ENCODE data around the gene ZAP70. TPM values are rescaled to one million over a fixed set of nuclear protein-coding genes. Genes with fewer than 3 reads are reported as not detected.

Gene ZAP70
- total and polyA plus RNA-seq, 2 donors (not counting 3 experiments of a cell fraction or from before 2014, with no cell fraction given): 0.14 TPM; not detected in 1

GRCh38 chr2:97724946-97725688 lies 11.7 kb downstream of the ZAP70 start:
- H4K20me1 ChIP-seq (replicated peaks; ENCODE audit: control insufficient read depth, extremely low read depth, insufficient read depth, low read length): no peaks in the 10 kb centered on the region
- H3K4me1 ChIP-seq (ENCODE audit: control insufficient read depth, extremely low read depth, insufficient read depth, low read length): no peaks in the 10 kb centered on the region
- intact Hi-C loops (cut with micrococcal nuclease) (no loop called here), dilution Hi-C loops (cut with MboI; ENCODE audit: extremely low pct_ligation_motif_present, low sequenced_read_pairs) (no loop called here)
- no peak overlapping the region for H2AFZ ChIP-seq (ENCODE audit: low read depth, low read length)
- DNase-seq (ENCODE audit: low read depth, low spot score) (no peak), FAIRE-seq (no peak)
- ChIA-PET CTCF (no interaction called here), POLR2A (no interaction called here)
- no peaks in the 10 kb centered on the region for H3K9me1 ChIP-seq (replicated peaks; ENCODE audit: control insufficient read depth, extremely low read depth, insufficient read depth, low read length)
- no TSS peak for BruUV-seq (replicated peaks)
- H3K79me2 ChIP-seq (ENCODE audit: control insufficient read depth, insufficient read depth, low read length): no peaks in the 10 kb centered on the region
- no peak overlapping the region for H3K4me3 ChIP-seq (replicated peaks in 1 of 3; ENCODE audit: insufficient read depth in 1 of 3, low read depth in 1 of 3, low read length in 3 of 3)
- no peak overlapping the region for H3K4me2 ChIP-seq (ENCODE audit: insufficient read depth, low read length)
- no peak overlapping the region for H3K9ac ChIP-seq (replicated peaks; ENCODE audit: extremely low read depth, insufficient read depth, low read length)
- H3K9me3 ChIP-seq (replicated peaks; ENCODE audit: control insufficient read depth, insufficient read depth, low read length): no peaks in the 10 kb centered on the region
- no peaks in the 10 kb centered on the region for H3K27me3 ChIP-seq (ENCODE audit: control insufficient read depth in 2 of 2, insufficient read depth in 2 of 2, low read length in 2 of 2)
- no peak overlapping the region for H3K27ac ChIP-seq (ENCODE audit: insufficient read depth, low read depth, low read length)
- no peaks in the 10 kb centered on the region for H3K36me3 ChIP-seq (ENCODE audit: control insufficient read depth in 2 of 2, extremely low read depth in 1 of 2, insufficient read depth in 2 of 2, low read length in 2 of 2)
- TF ChIP-seq JUN (IDR thresholded peaks at IDR 0.05; ENCODE audit: borderline replicate concordance, insufficient read depth, insufficient read length, low read depth) (no peak), FOS (IDR thresholded peaks at IDR 0.05; ENCODE audit: borderline replicate concordance, insufficient read depth, low read length) (no peak), CTCF (IDR thresholded peaks at IDR 0.05; ENCODE audit: extremely low read depth in 1 of 2, insufficient read depth in 1 of 2, low read depth in 1 of 2, low read length in 2 of 2) (no peak), GATA2 (IDR thresholded peaks at IDR 0.05; ENCODE audit: insufficient read depth, insufficient read length, low read depth, low read length) (no peak), EZH2 (IDR thresholded peaks at IDR 0.05; ENCODE audit: borderline replicate concordance, low read depth, low read length, severe bottlenecking) (no peak), POLR2A (IDR thresholded peaks at IDR 0.05; ENCODE audit: low read depth, low read length) (no peak), POLR2AphosphoS5 (IDR thresholded peaks at IDR 0.05; ENCODE audit: insufficient read depth, low read depth, low read length) (no peak), MYC (IDR thresholded peaks at IDR 0.05; ENCODE audit: low read depth, low read length) (no peak)
